ENCODE results near the gene UCK2.

Gene UCK2

DNA sequence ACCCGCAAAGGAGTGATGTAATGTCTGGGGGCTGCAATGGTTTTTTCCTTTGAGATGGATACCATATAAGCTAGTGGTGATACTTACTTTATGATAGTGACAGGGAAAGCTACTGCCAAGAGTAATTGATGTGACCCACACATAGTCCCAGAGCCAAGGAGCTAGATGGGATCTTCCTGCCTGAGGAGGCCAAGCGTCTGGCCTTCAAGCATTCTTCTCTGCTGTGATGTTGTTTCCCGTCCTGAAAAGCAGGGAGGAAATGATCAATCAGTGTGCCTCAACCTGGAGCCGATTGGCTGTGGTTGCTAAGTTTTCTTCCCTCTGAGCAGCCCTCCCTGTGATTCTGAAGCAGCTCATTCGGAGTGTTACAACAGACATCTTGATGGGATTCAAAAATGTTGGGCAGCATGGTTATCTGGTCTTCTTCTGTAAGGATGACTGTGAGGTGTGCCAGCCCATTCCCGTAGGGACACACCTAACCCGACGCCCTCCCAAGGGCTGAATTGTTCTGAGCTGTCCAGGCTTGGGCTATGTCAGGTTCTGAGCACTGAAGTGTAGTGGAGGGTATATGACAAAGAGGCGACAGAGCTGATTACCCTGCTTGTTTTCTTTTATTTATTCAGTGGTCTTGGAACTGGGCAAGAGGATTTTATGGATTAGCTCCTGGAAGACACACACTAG is 56.7 kb downstream of the UCK2 start:
- H3K9me3 ChIP-seq (ENCODE audit: control insufficient read depth in 1 of 2, low read length in 2 of 2): no peaks in the 10 kb centered on the region
- no peaks in the 10 kb centered on the region for H3K27me3 ChIP-seq (ENCODE audit: low read depth, low read length)
- no peaks in the 10 kb centered on the region for H3K36me3 ChIP-seq (ENCODE audit: control insufficient read depth in 1 of 2, insufficient read depth in 2 of 2, low read length in 2 of 2)
- no peaks in the 10 kb centered on the region for H3K4me1 ChIP-seq (ENCODE audit: control insufficient read depth in 1 of 2, insufficient read depth in 2 of 2, low read length in 2 of 2)
- H3K27ac ChIP-seq (ENCODE audit: low read length): no peak overlapping the region
- no peak overlapping the region for H3K4me3 ChIP-seq (ENCODE audit: low read depth in 1 of 2, low read length in 2 of 2)

- no peak overlapping the region for H3K4me3 ChIP-seq (ENCODE audit: low read depth in 1 of 2, low read length in 2 of 2)
- H3K4me1 ChIP-seq (ENCODE audit: control insufficient read depth in 1 of 2, insufficient read depth in 2 of 2, low read length in 2 of 2): no peaks in the 10 kb centered on the region
- no peaks in the 10 kb centered on the region for H3K27me3 ChIP-seq (ENCODE audit: low read depth, low read length)
- no peaks in the 10 kb centered on the region for H3K9me3 ChIP-seq (ENCODE audit: control insufficient read depth in 1 of 2, low read length in 2 of 2)
- H3K36me3 ChIP-seq (ENCODE audit: control insufficient read depth in 1 of 2, insufficient read depth in 2 of 2, low read length in 2 of 2): no peaks in the 10 kb centered on the region
- no peak overlapping the region for H3K27ac ChIP-seq (ENCODE audit: low read length)
Observed at GRCh38 chr1:165884690-165885304, 57.4 kb downstream of the UCK2 start.

- Histone ChIP-seq H3K27ac (ENCODE audit: low read length) (no peak overlapping the region), H3K9me3 (ENCODE audit: control insufficient read depth in 1 of 2, low read length in 2 of 2) (no peaks in the 10 kb centered on the region), H3K36me3 (ENCODE audit: control insufficient read depth in 1 of 2, insufficient read depth in 2 of 2, low read length in 2 of 2) (no peaks in the 10 kb centered on the region), H3K27me3 (ENCODE audit: low read depth, low read length) (no peaks in the 10 kb centered on the region), H3K4me3 (ENCODE audit: low read depth in 1 of 2, low read length in 2 of 2) (no peak overlapping the region), H3K4me1 (ENCODE audit: control insufficient read depth in 1 of 2, insufficient read depth in 2 of 2, low read length in 2 of 2) (no peaks in the 10 kb centered on the region)
Observed at GRCh38 chr1:165885305-165885694, 57.9 kb downstream of the UCK2 start.

GRCh38 chr1:165886193-165886592 is 58.8 kb downstream of the UCK2 start:
- H3K36me3 ChIP-seq (ENCODE audit: control insufficient read depth in 1 of 2, insufficient read depth in 2 of 2, low read length in 2 of 2): peaks cover 0 to 2% of the 10 kb centered on the region in 2 donors
- no peaks in the 10 kb centered on the region for H3K9me3 ChIP-seq (ENCODE audit: control insufficient read depth in 1 of 2, low read length in 2 of 2)
- no peaks in the 10 kb centered on the region for H3K4me1 ChIP-seq (ENCODE audit: control insufficient read depth in 1 of 2, insufficient read depth in 2 of 2, low read length in 2 of 2)
- H3K27ac ChIP-seq (ENCODE audit: low read length): no peak overlapping the region
- no peaks in the 10 kb centered on the region for H3K27me3 ChIP-seq (ENCODE audit: low read depth, low read length)
- H3K4me3 ChIP-seq (ENCODE audit: low read depth in 1 of 2, low read length in 2 of 2): no peak overlapping the region

- Histone ChIP-seq H3K27ac (ENCODE audit: low read length) (no peak overlapping the region), H3K4me3 (ENCODE audit: low read depth in 1 of 2, low read length in 2 of 2) (no peak overlapping the region), H3K36me3 (ENCODE audit: control insufficient read depth in 1 of 2, insufficient read depth in 2 of 2, low read length in 2 of 2) (peaks cover under 1 to 9% of the 10 kb centered on the region in 2 donors), H3K9me3 (ENCODE audit: control insufficient read depth in 1 of 2, low read length in 2 of 2) (no peaks in the 10 kb centered on the region), H3K4me1 (ENCODE audit: control insufficient read depth in 1 of 2, insufficient read depth in 2 of 2, low read length in 2 of 2) (no peaks in the 10 kb centered on the region), H3K27me3 (ENCODE audit: low read depth, low read length) (no peaks in the 10 kb centered on the region)
Observed at GRCh38 chr1:165886983-165887382, 59.6 kb downstream of the UCK2 start.

DNA sequence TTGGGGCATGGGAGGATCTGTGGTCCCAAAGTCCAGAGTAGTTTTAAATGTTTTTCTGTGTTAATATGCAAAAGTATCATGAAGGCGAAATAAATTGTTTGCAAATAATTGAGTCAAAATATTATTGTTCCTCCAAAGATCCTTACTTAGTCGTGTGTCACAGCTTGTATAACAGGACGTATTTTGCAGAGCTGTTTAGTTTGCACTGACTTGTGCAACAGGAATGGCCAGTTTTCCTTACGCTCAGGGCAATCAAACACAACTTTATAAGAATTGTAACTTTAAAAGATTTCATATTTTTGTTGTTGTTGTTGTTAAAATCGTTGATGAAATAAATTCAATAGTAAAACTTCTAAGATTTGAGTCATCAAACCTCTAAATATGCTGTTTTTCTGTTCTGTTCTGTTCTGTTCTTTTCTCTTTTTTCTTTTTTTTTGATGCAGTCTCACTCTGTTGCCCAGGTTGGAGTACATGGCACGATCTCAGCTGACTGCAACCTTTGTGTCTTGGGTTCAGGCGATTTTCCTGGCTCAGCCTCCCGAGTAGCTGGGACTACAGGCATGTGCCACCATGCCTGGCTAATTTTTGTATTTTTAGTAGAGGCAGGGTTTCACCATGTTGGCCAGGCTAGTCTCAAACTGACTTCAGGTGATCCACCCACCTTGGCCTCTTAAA is 60.6 kb downstream of the UCK2 start:
- peaks cover 8 to 15% of the 10 kb centered on the region in 2 donors for H3K36me3 ChIP-seq (ENCODE audit: control insufficient read depth in 1 of 2, insufficient read depth in 2 of 2, low read length in 2 of 2)
- no peak overlapping the region for H3K4me3 ChIP-seq (ENCODE audit: low read depth in 1 of 2, low read length in 2 of 2)
- H3K9me3 ChIP-seq (ENCODE audit: control insufficient read depth in 1 of 2, low read length in 2 of 2): no peaks in the 10 kb centered on the region
- H3K27ac ChIP-seq (ENCODE audit: low read length): no peak overlapping the region
- no peaks in the 10 kb centered on the region for H3K27me3 ChIP-seq (ENCODE audit: low read depth, low read length)
- no peaks in the 10 kb centered on the region for H3K4me1 ChIP-seq (ENCODE audit: control insufficient read depth in 1 of 2, insufficient read depth in 2 of 2, low read length in 2 of 2)

- H3K9me3 ChIP-seq (ENCODE audit: control insufficient read depth in 1 of 2, low read length in 2 of 2): no peaks in the 10 kb centered on the region
- no peaks in the 10 kb centered on the region for H3K27me3 ChIP-seq (ENCODE audit: low read depth, low read length)
- no peak overlapping the region for H3K27ac ChIP-seq (ENCODE audit: low read length)
- no peaks in the 10 kb centered on the region for H3K4me1 ChIP-seq (ENCODE audit: control insufficient read depth in 1 of 2, insufficient read depth in 2 of 2, low read length in 2 of 2)
- no peak overlapping the region for H3K4me3 ChIP-seq (ENCODE audit: low read depth in 1 of 2, low read length in 2 of 2)
- H3K36me3 ChIP-seq (ENCODE audit: control insufficient read depth in 1 of 2, insufficient read depth in 2 of 2, low read length in 2 of 2): peaks cover 8 to 15% of the 10 kb centered on the region in 2 donors
Observed at GRCh38 chr1:165888552-165888920, 61.1 kb downstream of the UCK2 start.

DNA sequence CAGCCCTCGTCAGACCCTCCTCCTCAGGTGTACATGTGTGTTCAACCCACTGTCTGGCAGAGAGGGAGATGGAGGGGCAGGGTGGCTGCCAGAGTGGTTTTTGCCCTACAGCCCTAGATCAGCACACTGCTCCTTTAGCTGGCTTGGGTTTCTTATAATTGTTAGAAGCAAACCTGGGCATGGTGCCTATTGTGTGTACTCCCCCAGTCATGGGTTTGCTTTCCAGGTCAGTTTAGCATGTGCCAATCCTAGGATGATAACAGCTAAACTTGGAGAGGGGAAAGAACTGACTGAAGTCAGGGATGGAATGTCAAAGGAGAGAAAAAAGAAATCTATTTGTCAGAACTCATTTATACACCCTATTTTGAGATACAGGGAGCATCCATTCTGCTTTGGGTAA is 63.3 kb downstream of the UCK2 start:
- H3K4me3 ChIP-seq (ENCODE audit: low read depth in 1 of 2, low read length in 2 of 2): no peak overlapping the region
- H3K9me3 ChIP-seq (ENCODE audit: control insufficient read depth in 1 of 2, low read length in 2 of 2): no peaks in the 10 kb centered on the region
- H3K4me1 ChIP-seq (ENCODE audit: control insufficient read depth in 1 of 2, insufficient read depth in 2 of 2, low read length in 2 of 2): no peaks in the 10 kb centered on the region
- H3K27me3 ChIP-seq (ENCODE audit: low read depth, low read length): no peaks in the 10 kb centered on the region
- no peak overlapping the region for H3K27ac ChIP-seq (ENCODE audit: low read length)
- peaks cover 12 to 15% of the 10 kb centered on the region in 2 donors for H3K36me3 ChIP-seq (ENCODE audit: control insufficient read depth in 1 of 2, insufficient read depth in 2 of 2, low read length in 2 of 2)

DNA sequence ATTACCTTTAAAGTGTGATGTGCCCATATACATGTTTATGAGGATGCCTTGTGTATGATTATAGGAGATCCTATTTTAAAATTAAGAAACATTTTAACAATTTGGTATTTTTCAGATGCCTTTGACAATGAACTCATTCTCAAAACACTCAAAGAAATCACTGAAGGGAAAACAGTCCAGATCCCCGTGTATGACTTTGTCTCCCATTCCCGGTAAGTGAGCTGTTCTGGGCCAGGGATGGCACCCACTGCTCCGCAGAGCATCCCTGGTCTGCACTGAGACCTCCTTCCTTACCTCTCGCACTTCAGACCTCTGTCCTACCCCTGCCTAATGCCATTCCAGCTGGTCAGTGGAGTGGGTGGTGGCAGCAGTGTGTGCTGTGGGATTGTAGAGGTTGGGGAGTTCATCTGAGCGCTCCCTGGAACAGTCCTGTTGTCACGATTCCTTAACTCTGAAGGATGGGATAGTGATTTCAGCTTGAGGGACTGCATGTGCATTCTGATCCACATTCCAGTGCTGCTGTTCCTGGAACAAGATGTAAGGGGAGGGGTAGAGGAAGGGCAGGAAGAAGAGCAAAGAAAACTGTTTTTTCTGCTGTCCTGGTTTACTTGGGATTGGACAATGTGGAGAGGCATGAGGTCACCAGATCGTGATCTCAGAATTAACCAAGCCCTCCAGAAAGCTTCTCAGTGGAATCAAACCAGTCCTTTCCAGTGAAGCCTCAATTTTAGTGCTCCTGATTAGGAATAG is 63.9 kb downstream of the UCK2 start:
- Histone ChIP-seq H3K27ac (ENCODE audit: low read length) (no peak overlapping the region), H3K4me1 (ENCODE audit: control insufficient read depth in 1 of 2, insufficient read depth in 2 of 2, low read length in 2 of 2) (no peaks in the 10 kb centered on the region)

DNA sequence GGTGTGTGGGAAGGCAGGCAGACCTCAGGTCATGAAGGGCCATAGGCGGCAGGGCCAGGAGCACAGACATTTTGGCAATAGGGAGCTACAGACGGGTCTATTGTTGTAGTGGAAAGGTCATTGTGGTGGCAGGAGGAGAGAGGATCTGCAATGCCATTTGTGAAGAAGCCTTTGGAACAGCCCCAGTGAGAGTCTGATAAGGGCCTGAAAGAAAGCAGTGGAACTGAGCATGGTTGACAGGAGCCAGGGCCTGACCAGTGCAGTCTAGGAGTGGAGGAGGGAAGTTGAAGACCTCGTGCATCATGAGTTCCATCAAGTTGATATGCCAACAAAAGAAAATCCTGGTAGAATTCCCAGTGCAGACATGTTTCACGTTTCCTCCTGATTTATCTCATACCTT is 65.5 kb downstream of the UCK2 start:
- Histone ChIP-seq H3K9me3 (ENCODE audit: control insufficient read depth in 1 of 2, low read length in 2 of 2) (no peaks in the 10 kb centered on the region), H3K4me3 (ENCODE audit: low read depth in 1 of 2, low read length in 2 of 2) (no peak overlapping the region), H3K36me3 (ENCODE audit: control insufficient read depth in 1 of 2, insufficient read depth in 2 of 2, low read length in 2 of 2) (peaks cover 24 to 25% of the 10 kb centered on the region in 2 donors), H3K27me3 (ENCODE audit: low read depth, low read length) (no peaks in the 10 kb centered on the region), H3K27ac (ENCODE audit: low read length) (no peak overlapping the region), H3K4me1 (ENCODE audit: control insufficient read depth in 1 of 2, insufficient read depth in 2 of 2, low read length in 2 of 2) (no peaks in the 10 kb centered on the region)

More for the DNA sequence above, 63.9 kb downstream of the UCK2 start:
- H3K4me3 ChIP-seq (ENCODE audit: low read depth in 1 of 2, low read length in 2 of 2): no peak overlapping the region
- H3K36me3 ChIP-seq (ENCODE audit: control insufficient read depth in 1 of 2, insufficient read depth in 2 of 2, low read length in 2 of 2): peaks cover 17% of the 10 kb centered on the region in 2 donors
- H3K27me3 ChIP-seq (ENCODE audit: low read depth, low read length): no peaks in the 10 kb centered on the region
- no peaks in the 10 kb centered on the region for H3K9me3 ChIP-seq (ENCODE audit: control insufficient read depth in 1 of 2, low read length in 2 of 2)

DNA sequence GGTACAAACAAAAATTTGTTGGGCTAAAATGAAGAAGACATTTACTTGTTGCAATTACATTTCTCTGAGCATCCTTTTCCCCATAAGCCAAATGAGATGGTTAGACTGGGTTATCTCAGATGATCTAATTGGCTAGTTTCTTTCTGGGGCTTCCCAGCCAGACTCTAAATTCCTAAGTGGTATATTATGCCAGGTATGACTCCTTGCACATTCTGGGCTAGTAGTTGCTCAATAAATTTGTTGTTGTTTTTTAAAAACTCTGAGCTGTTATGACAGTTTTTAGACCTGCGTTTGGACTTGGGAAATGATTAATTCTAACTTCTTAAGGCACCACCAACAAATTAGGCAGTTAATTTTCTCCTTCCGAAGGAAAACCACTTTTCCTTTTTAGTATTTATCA is 66.1 kb downstream of the UCK2 start:
- Histone ChIP-seq H3K4me3 (ENCODE audit: low read depth in 1 of 2, low read length in 2 of 2) (no peak overlapping the region), H3K27ac (ENCODE audit: low read length) (no peak overlapping the region), H3K36me3 (ENCODE audit: control insufficient read depth in 1 of 2, insufficient read depth in 2 of 2, low read length in 2 of 2) (peaks cover 24 to 25% of the 10 kb centered on the region in 2 donors), H3K4me1 (ENCODE audit: control insufficient read depth in 1 of 2, insufficient read depth in 2 of 2, low read length in 2 of 2) (no peaks in the 10 kb centered on the region), H3K9me3 (ENCODE audit: control insufficient read depth in 1 of 2, low read length in 2 of 2) (no peaks in the 10 kb centered on the region), H3K27me3 (ENCODE audit: low read depth, low read length) (no peaks in the 10 kb centered on the region)

Data from muscle layer of duodenum (tissue), 2 donors.